Transverse colon (tissue), 4 donors: ENCODE data around the gene CACNB2.

ENCODE experiments used
- CTCF ChIP-seq, 5 experiments: fragments of 200-600 bp in 3 of 5; fragments of 450-650 bp in 2 of 5; sonication (generic) in 3 of 5; IDR thresholded peaks; 1 replicate in 2 of 5; 2 replicates in 3 of 5; pipeline ENCODE4 v1.5.1; 2016 to 2017; ENCODE audit warnings: antibody characterized with exemption in 5 of 5, inconsistent platforms in 3 of 5, mild to moderate bottlenecking in 2 of 5, moderate library complexity in 1 of 5
- POLR2A ChIP-seq: fragments of 450-650 bp; IDR thresholded peaks from one replicate; pipeline ENCODE4 v1.6.1; 2016; ENCODE audit warnings: antibody characterized with exemption, mild to moderate bottlenecking, moderate library complexity
- POLR2AphosphoS5 ChIP-seq, 3 donors: sonication (generic); formaldehyde crosslinking; IDR thresholded peaks; one replicate each; pipeline ENCODE4 v1.6.1; 2016; ENCODE audit warnings: antibody characterized with exemption in 3 of 3

- TF ChIP-seq CTCF (IDR thresholded peaks at IDR 0.05), result no peak
- TF ChIP-seq POLR2A, result no peak
- no peak for TF ChIP-seq POLR2AphosphoS5 (IDR thresholded peaks at IDR 0.05)
Measured at GRCh38 chr10:18474118-18474455, 333.9 kb downstream of the CACNB2 start.
